GM19324 (cell line): ENCODE measurements around the gene RNH1.

Experiments
- ATAC-seq: cut with Tn5 transposase; IDR thresholded peaks from one replicate; pipeline ENCODE4 v1.9.1; 2021; ENCODE audit warnings: mild to moderate bottlenecking, moderate library complexity; ENCODE audit not compliant: unreplicated experiment, low FRiP score

The RNH1 gene

GRCh38 chr11:537622-538430 lies 30.8 kb upstream of the RNH1 start:
- no peak for ATAC-seq

- ATAC-seq: peak; percentile 50
Observed at GRCh38 chr11:536841-537621, 30.0 kb upstream of the RNH1 start, which contains the start of gene LRRC56. Gene LRRC56 (plus strand): TSS chr11:537527. CDS start chr11:540685, 3,158 bp downstream.

DNA sequence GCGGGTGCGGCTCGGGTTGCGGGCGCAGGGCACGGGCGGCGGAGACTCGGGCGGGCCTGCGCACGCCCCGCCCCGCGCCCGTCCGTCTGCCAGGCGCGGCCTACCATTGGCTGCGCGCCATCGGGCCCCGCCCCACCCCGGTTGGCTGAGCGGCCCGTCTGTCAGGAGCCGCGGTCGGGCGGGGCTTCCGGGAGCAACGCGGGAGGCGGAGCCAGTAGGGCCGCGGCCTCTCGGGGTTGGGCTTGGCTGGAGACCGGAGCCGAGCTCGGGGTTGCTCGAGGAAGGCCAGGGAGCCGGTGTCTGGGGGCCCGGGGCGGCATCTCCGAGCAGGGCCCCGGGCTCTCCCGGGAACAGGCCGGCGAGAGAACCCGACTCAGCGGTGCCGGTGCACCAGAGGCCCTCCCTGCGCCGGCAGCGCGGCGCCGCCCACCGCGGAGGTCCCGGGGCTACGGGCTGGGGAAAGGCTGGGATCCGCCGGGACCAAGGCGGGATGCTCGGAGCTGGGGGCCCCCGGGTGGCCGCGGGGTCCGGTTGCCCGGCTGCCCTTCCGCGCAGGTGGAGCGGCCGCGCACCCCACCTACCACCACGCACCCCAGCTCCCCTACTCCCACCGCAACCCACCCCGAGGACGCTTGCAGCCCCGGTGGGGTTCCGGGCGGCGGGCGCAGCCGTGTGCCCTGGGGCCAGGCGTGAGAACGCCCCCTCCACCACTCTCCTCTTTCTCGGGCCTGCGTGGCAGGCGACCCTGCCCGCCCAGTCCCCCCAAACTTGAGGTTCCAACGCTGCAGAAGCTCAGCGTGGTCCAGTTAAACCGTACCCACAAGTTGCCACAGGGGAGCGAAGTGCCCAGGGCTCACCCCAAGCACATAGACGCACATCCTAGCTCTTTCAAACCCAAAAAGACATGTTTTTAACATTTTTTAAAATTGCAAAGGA lies 28.7 kb upstream of the RNH1 start, which contains the start of gene HRAS:
TSS of gene HRAS (minus strand) at position 58 of the 936 bp plus-strand sequence.
- ATAC-seq: peak; percentile 70

DNA sequence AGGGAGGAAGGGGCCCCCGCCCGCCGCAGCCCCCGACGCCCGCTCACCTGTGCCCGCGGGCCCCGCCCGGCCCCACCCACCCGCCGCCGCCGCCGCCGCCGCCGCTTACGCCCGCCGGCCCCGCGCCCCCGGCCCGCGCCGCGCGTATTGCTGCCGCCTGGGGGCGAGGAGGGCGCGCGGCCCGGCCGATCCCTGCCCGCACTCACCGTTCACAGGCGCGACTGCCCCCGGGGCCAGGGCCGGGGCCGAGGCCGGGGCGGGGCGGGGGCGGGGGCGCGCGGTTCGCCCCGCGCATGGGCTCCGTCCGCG lies 28.1 kb upstream of the RNH1 start:
- ATAC-seq: no peak

DNA sequence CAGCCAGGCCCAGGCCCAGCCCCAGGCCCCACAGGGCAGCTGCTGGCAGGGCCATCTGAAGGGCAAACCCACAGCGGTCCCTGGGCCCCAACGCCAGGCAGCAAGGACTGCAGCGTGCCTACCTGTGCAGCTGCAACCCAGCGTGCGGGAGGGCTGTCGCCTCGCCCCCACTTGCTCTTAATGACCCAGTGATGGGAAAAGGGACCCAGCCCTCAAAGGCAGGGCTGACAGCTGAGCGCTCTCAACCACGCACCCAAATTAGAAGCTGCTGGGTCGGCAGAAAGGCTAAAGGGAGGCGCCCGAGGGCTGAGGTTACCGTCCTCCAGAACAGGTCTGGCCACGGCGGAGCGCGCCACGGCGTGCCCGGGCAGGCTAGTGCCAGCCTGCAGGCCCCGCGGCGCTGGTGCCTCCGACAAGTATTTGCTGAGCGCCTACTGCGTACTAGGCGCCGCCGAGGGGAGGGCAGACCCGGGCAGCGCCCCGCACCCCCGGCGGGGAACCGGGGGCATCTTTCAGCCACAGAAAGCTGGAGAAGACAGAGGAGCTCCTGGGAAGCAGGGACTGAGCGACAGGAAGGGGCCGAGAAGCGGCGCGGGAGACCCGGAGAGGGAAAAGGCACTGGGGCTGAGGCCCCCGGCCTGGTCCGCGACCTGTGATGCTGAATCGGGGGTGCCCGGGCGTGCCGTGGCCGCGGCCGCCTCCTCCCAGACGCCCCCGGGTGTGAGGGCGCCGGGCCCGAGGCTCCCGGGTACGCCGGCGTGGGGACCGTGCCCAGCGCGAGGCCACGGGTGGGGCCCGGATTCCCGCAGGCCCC lies 27.6 kb upstream of the RNH1 start:
- ATAC-seq: peak; percentile 1

DNA sequence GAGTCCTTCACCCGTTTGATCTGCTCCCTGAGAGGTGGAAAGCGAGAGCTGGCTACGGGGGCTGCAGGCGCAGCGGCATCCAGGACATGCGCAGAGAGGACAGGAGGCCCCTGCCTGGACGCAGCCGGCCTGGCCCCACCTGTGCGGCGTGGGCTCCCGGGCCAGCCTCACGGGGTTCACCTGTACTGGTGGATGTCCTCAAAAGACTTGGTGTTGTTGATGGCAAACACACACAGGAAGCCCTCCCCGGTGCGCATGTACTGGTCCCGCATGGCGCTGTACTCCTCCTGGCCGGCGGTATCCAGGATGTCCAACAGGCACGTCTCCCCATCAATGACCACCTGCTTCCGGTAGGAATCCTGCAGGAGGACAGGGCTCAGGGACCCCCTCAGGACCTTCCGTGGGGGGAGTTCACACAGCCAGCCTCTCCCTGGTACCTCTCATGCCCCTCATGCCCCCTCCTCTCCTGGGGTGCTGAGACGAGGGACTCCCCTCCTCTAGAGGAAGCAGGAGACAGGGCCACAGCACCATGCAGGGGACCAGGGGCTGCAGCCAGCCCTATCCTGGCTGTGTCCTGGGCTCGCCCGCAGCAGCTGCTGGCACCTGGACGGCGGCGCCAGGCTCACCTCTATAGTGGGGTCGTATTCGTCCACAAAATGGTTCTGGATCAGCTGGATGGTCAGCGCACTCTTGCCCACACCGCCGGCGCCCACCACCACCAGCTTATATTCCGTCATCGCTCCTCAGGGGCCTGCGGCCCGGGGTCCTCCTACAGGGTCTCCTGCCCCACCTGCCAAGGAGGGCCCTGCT lies 26.7 kb upstream of the RNH1 start:
- ATAC-seq: no peak

DNA sequence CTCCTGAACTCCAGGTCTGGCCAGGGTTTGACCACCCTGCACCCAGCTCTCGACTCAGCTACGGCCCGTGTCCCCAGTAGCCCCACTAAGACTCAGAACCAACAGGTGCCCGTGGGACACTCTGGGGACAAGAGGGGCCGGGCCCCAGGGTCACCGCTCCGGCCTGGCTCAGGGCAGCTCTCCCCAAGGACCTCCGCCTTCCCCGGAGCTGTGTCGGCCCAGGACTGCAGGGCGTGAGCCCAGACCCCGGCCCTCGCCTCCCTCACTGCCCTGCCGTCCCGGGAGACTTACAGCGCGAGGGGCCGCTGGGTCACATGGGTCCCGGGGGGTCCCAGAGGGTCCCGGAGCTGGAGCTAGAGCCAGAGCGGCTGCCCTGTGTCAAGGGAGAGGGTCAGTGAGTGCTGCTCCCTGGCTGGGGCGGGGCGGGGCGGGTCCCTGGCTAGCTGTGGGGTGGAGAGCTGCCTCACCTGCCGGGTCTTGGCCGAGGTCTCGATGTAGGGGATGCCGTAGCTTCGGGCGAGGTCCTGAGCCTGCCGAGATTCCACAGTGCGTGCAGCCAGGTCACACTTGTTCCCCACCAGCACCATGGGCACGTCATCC lies 26.0 kb upstream of the RNH1 start:
- ATAC-seq: no peak

GRCh38 chr11:532527-532985 lies 25.5 kb upstream of the RNH1 start:
- no peak for ATAC-seq

- ATAC-seq: no peak
Observed at GRCh38 chr11:531919-532526, 25.0 kb upstream of the RNH1 start.

- no peak for ATAC-seq
Observed at GRCh38 chr11:530960-531831, 24.2 kb upstream of the RNH1 start.

DNA sequence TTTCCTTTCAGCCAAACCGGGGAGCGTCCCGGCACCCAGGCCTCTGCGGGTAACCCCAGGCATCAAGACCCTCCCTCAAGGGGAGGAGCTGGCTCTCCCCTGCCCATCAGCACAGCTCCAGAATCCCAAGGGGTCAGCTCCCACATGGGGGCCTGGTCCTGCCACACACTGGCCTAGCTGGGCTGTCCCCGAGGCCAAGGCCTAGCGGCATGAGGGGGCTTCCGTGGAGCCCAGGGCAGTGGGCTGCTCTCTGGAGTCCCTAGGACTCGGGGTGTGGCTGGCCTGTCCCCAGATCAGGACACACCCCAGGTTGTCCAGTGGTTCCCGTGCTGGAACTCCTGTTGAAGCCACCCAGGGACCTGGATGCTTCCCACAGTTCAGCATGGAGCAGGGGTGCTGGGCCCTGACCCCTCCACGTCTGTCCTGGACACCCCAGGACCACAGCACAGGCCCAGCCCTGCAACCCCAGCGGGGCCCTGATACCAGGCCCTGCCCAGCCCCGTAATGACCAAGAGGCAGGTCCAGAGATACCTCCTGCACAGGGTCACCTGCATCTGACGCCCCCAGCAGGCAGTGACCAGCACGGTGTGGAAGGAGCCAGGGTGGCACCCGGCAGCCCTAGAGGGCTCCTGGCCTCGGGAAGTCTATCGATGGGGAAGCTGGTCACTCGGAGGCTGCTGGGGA lies 22.8 kb upstream of the RNH1 start:
- ATAC-seq: no peak

DNA sequence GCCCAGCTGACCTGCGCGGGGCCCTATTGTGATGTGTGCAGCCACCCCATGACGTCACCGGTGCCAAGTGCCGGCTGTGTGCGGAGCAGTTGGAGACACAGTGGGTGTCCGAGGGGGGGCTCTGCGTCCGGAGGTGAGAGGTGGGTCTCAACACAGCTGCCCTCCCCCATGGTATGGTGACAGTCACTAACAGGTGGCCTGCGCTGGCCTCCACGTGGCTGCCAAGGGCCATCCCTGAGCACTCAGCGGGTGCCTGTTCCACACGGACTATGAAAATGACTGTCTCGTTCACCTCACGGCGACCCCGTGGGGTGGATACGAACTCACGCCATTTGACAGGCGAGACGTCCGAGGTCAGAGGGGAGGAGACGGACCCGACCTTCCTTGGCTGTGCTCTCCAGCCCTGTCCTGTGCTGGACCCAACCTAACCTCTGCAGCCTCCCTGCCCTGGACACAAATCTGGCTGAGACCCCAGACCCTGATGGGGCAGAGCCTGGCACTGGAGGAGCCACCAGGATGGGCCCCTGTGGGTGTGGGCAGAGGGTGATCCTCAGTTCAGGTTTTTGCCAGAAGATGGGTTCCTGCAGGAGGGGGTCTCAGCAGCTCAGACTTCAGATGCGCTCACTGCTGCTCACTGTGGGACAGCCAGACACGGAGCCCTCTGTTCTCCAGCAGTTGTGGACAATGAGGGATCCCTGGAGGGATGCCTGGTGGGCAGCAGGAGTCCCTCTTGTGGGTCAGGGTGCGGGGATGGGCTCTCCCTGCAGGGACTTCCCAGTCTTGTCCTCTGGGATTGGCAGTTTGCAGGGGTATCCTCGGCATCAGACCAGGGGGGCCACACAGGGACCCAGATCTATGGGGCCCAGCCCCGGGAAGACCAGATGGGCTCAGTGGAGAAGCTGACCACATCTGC lies 22.0 kb upstream of the RNH1 start:
- ATAC-seq: no peak

- no peak for ATAC-seq
Observed at GRCh38 chr11:528166-528814, 21.2 kb upstream of the RNH1 start.

GRCh38 chr11:526192-526591 lies 19.1 kb upstream of the RNH1 start:
- no peak for ATAC-seq

- no peak for ATAC-seq
Observed at GRCh38 chr11:521177-521688, 14.2 kb upstream of the RNH1 start.
